ENCODE data around the gene LAIR1.
A peak's percentile ranks its signal among the peaks of the same experiment; 100 is the strongest.
"Not testable (repeated sequence)": the region's sequence is repeated elsewhere in the genome, so short reads cannot be mapped to it uniquely, and the experiment has no call there.

LAIR1 gene

GRCh38 chr19:54338521-54338920, 26.2 kb downstream of the LAIR1 start:
- no peak for DNase-seq

- DNase-seq, result no peak
Observed at GRCh38 chr19:54337858-54338230, 26.9 kb downstream of the LAIR1 start.

GRCh38 chr19:54336893-54337857, 27.6 kb downstream of the LAIR1 start:
- DNase-seq, result no peak

- no peak for DNase-seq
Observed at GRCh38 chr19:54335979-54336892, 28.5 kb downstream of the LAIR1 start.

GRCh38 chr19:54335164-54335563, 29.6 kb downstream of the LAIR1 start:
- no peak for DNase-seq

GRCh38 chr19:54333586-54334298, 31.0 kb downstream of the LAIR1 start:
- DNase-seq, result no peak

GRCh38 chr19:54332149-54332548, 32.6 kb downstream of the LAIR1 start:
- DNase-seq, result no peak

- no peak for DNase-seq
Observed at GRCh38 chr19:54331626-54332025, 33.1 kb downstream of the LAIR1 start.

- no peak for DNase-seq
Observed at GRCh38 chr19:54329476-54330165, 35.1 kb downstream of the LAIR1 start.

- not testable (repeated sequence) for DNase-seq
Observed at GRCh38 chr19:54328781-54329180, 36.0 kb downstream of the LAIR1 start.

GRCh38 chr19:54325631-54326030, 39.1 kb downstream of the LAIR1 start:
- DNase-seq, result no peak

- DNase-seq, result peak; percentile 31
Observed at GRCh38 chr19:54325194-54325621, 39.5 kb downstream of the LAIR1 start.

GRCh38 chr19:54324071-54324470, 40.7 kb downstream of the LAIR1 start:
- no peak for DNase-seq

- not testable (repeated sequence) for DNase-seq
Observed at GRCh38 chr19:54322934-54323333, 41.8 kb downstream of the LAIR1 start.

- DNase-seq, result not testable (repeated sequence)
Observed at GRCh38 chr19:54322295-54322694, 42.4 kb downstream of the LAIR1 start.

- no peak for DNase-seq
Observed at GRCh38 chr19:54319892-54320670, 44.6 kb downstream of the LAIR1 start.

GRCh38 chr19:54319049-54319448, 45.7 kb downstream of the LAIR1 start:
- no peak for DNase-seq

- DNase-seq, result no peak
Observed at GRCh38 chr19:54317965-54318240, 46.8 kb downstream of the LAIR1 start.

- DNase-seq, result no peak
Observed at GRCh38 chr19:54317108-54317964, 47.4 kb downstream of the LAIR1 start.

- no peak for DNase-seq
Observed at GRCh38 chr19:54316746-54317107, 48.0 kb downstream of the LAIR1 start.

GRCh38 chr19:54315956-54316355, 48.8 kb downstream of the LAIR1 start:
- DNase-seq, result no peak
